ENCODE data around the gene B3GNT2.
"Not testable (repeated sequence)": the region's sequence is repeated elsewhere in the genome, so short reads cannot be mapped to it uniquely, and the experiment has no call there.

The B3GNT2 gene

GRCh38 chr2:62152000-62152399 is 43.9 kb upstream of the B3GNT2 start:
- DNase-seq (ENCODE audit: low read depth) = no peak
- no peak overlapping the region for H3K4me3 ChIP-seq (ENCODE audit: low read depth, low read length)
- no peak for TF ChIP-seq CTCF (IDR thresholded peaks at IDR 0.05; ENCODE audit: insufficient read depth, low read depth, low read length, missing control alignments)

- DNase-seq (ENCODE audit: low read depth) = no peak
- TF ChIP-seq CTCF (IDR thresholded peaks at IDR 0.05; ENCODE audit: insufficient read depth, low read depth, low read length, missing control alignments) = no peak
- H3K4me3 ChIP-seq (ENCODE audit: low read depth, low read length) = no peak overlapping the region
Measured at GRCh38 chr2:62156861-62157496, 38.9 kb upstream of the B3GNT2 start.

- no peak for TF ChIP-seq CTCF (IDR thresholded peaks at IDR 0.05; ENCODE audit: insufficient read depth, low read depth, low read length, missing control alignments)
- no peak for DNase-seq (ENCODE audit: low read depth)
- no peak overlapping the region for H3K4me3 ChIP-seq (ENCODE audit: low read depth, low read length)
Measured at GRCh38 chr2:62158444-62159121, 37.3 kb upstream of the B3GNT2 start.

GRCh38 chr2:62160691-62161090 is 35.2 kb upstream of the B3GNT2 start:
- not testable (repeated sequence) for DNase-seq (ENCODE audit: low read depth); H3K4me3 ChIP-seq (ENCODE audit: low read depth, low read length)

GRCh38 chr2:62163106-62163831 is 32.6 kb upstream of the B3GNT2 start:
- TF ChIP-seq CTCF (IDR thresholded peaks at IDR 0.05; ENCODE audit: insufficient read depth, low read depth, low read length, missing control alignments) = no peak
- no peak for DNase-seq (ENCODE audit: low read depth)
- no peak overlapping the region for H3K4me3 ChIP-seq (ENCODE audit: low read depth, low read length)

GRCh38 chr2:62163834-62164233 is 32.1 kb upstream of the B3GNT2 start:
- no peak for TF ChIP-seq CTCF (IDR thresholded peaks at IDR 0.05; ENCODE audit: insufficient read depth, low read depth, low read length, missing control alignments)
- DNase-seq (ENCODE audit: low read depth) = no peak
- H3K4me3 ChIP-seq (ENCODE audit: low read depth, low read length) = no peak overlapping the region

- no peak overlapping the region for H3K4me3 ChIP-seq (ENCODE audit: low read depth, low read length)
- no peak for TF ChIP-seq CTCF (IDR thresholded peaks at IDR 0.05; ENCODE audit: insufficient read depth, low read depth, low read length, missing control alignments)
- no peak for DNase-seq (ENCODE audit: low read depth)
Measured at GRCh38 chr2:62175728-62176127, 20.2 kb upstream of the B3GNT2 start.

All from GM12865 (cell line).